ENCODE measurements around the gene EIF5A. TPM values are rescaled to one million over a fixed set of nuclear protein-coding genes. Genes with fewer than 3 reads are reported as not detected.

The EIF5A gene
- total and polyA plus RNA-seq, 9 of the 15 experiments (the other 6 are each of a cell fraction or from before 2014, with no cell fraction given), result 22.9 to 1,163 (median 772) TPM

DNA sequence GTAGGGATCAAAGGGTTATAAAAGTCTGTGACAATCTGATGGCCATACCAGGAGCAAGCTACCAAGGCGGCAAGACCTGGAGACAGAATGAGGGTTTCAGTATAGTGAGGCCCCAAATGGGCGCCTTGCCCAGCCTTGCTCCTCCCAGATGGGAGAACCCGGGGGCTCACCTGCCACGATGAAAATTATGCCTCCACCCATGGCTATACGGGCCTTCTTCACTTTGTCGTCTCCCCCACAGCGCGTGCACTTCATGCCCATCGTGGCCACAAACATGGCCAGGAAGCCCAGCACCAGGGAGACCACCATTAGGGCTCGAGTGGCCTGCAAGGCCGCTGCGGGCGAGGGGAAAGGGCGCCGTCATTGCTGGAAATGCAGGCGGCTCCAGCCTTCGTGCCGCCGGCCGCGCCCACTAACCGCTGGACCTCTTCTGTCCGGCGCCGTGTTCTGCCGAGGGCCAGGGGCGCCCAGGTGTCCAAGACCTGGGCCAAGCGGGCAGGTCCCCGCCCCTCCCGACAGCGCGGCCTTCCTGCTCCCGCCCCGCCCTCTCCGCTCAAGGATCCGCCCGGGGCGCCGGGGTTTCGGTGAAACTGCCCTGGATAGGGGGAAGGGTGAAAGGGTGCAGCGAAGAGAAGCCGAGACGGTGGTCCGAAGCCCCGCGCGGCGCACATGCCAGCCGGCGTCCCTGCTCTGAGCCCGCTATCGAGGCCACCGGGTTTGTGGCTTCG, 46.6 kb upstream of the EIF5A start (continued):
- TF ChIP-seq, protein P1, sequence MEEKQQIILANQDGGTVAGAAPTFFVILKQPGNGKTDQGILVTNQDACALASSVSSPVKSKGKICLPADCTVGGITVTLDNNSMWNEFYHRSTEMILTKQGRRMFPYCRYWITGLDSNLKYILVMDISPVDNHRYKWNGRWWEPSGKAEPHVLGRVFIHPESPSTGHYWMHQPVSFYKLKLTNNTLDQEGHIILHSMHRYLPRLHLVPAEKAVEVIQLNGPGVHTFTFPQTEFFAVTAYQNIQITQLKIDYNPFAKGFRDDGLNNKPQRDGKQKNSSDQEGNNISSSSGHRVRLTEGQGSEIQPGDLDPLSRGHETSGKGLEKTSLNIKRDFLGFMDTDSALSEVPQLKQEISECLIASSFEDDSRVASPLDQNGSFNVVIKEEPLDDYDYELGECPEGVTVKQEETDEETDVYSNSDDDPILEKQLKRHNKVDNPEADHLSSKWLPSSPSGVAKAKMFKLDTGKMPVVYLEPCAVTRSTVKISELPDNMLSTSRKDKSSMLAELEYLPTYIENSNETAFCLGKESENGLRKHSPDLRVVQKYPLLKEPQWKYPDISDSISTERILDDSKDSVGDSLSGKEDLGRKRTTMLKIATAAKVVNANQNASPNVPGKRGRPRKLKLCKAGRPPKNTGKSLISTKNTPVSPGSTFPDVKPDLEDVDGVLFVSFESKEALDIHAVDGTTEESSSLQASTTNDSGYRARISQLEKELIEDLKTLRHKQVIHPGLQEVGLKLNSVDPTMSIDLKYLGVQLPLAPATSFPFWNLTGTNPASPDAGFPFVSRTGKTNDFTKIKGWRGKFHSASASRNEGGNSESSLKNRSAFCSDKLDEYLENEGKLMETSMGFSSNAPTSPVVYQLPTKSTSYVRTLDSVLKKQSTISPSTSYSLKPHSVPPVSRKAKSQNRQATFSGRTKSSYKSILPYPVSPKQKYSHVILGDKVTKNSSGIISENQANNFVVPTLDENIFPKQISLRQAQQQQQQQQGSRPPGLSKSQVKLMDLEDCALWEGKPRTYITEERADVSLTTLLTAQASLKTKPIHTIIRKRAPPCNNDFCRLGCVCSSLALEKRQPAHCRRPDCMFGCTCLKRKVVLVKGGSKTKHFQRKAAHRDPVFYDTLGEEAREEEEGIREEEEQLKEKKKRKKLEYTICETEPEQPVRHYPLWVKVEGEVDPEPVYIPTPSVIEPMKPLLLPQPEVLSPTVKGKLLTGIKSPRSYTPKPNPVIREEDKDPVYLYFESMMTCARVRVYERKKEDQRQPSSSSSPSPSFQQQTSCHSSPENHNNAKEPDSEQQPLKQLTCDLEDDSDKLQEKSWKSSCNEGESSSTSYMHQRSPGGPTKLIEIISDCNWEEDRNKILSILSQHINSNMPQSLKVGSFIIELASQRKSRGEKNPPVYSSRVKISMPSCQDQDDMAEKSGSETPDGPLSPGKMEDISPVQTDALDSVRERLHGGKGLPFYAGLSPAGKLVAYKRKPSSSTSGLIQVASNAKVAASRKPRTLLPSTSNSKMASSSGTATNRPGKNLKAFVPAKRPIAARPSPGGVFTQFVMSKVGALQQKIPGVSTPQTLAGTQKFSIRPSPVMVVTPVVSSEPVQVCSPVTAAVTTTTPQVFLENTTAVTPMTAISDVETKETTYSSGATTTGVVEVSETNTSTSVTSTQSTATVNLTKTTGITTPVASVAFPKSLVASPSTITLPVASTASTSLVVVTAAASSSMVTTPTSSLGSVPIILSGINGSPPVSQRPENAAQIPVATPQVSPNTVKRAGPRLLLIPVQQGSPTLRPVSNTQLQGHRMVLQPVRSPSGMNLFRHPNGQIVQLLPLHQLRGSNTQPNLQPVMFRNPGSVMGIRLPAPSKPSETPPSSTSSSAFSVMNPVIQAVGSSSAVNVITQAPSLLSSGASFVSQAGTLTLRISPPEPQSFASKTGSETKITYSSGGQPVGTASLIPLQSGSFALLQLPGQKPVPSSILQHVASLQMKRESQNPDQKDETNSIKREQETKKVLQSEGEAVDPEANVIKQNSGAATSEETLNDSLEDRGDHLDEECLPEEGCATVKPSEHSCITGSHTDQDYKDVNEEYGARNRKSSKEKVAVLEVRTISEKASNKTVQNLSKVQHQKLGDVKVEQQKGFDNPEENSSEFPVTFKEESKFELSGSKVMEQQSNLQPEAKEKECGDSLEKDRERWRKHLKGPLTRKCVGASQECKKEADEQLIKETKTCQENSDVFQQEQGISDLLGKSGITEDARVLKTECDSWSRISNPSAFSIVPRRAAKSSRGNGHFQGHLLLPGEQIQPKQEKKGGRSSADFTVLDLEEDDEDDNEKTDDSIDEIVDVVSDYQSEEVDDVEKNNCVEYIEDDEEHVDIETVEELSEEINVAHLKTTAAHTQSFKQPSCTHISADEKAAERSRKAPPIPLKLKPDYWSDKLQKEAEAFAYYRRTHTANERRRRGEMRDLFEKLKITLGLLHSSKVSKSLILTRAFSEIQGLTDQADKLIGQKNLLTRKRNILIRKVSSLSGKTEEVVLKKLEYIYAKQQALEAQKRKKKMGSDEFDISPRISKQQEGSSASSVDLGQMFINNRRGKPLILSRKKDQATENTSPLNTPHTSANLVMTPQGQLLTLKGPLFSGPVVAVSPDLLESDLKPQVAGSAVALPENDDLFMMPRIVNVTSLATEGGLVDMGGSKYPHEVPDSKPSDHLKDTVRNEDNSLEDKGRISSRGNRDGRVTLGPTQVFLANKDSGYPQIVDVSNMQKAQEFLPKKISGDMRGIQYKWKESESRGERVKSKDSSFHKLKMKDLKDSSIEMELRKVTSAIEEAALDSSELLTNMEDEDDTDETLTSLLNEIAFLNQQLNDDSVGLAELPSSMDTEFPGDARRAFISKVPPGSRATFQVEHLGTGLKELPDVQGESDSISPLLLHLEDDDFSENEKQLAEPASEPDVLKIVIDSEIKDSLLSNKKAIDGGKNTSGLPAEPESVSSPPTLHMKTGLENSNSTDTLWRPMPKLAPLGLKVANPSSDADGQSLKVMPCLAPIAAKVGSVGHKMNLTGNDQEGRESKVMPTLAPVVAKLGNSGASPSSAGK (IDR thresholded peaks at IDR 0.05), result no peak
- no peak for TF ChIP-seq NFE2L1 (tag; IDR thresholded peaks at IDR 0.05; ENCODE audit: borderline replicate concordance, low read depth)
- no peak for TF ChIP-seq ZNF717 (CRISPR knock-in tag; IDR thresholded peaks at IDR 0.05)
- TF ChIP-seq, protein P2, sequence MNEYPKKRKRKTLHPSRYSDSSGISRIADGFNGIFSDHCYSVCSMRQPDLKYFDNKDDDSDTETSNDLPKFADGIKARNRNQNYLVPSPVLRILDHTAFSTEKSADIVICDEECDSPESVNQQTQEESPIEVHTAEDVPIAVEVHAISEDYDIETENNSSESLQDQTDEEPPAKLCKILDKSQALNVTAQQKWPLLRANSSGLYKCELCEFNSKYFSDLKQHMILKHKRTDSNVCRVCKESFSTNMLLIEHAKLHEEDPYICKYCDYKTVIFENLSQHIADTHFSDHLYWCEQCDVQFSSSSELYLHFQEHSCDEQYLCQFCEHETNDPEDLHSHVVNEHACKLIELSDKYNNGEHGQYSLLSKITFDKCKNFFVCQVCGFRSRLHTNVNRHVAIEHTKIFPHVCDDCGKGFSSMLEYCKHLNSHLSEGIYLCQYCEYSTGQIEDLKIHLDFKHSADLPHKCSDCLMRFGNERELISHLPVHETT (CRISPR knock-in tag; conservative IDR thresholded peaks at IDR 0.05 in 1 of 2, IDR thresholded peaks at IDR 0.05 in 1 of 2), result no peak
- TF ChIP-seq, protein P3, sequence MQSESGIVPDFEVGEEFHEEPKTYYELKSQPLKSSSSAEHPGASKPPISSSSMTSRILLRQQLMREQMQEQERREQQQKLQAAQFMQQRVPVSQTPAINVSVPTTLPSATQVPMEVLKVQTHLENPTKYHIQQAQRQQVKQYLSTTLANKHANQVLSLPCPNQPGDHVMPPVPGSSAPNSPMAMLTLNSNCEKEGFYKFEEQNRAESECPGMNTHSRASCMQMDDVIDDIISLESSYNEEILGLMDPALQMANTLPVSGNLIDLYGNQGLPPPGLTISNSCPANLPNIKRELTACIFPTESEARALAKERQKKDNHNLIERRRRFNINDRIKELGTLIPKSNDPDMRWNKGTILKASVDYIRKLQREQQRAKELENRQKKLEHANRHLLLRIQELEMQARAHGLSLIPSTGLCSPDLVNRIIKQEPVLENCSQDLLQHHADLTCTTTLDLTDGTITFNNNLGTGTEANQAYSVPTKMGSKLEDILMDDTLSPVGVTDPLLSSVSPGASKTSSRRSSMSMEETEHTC (IDR thresholded peaks at IDR 0.05), result no peak
- no peak for TF ChIP-seq NFIX (CRISPR knock-in tag; IDR thresholded peaks at IDR 0.05; ENCODE audit: low read depth)
- TF ChIP-seq RBFOX2 (IDR thresholded peaks at IDR 0.05; ENCODE audit: low read depth, low read length), result peak; percentile 62
- no peak for TF ChIP-seq PHF21A (IDR thresholded peaks at IDR 0.05; ENCODE audit: borderline replicate concordance, low read depth)
- TF ChIP-seq, protein P4, sequence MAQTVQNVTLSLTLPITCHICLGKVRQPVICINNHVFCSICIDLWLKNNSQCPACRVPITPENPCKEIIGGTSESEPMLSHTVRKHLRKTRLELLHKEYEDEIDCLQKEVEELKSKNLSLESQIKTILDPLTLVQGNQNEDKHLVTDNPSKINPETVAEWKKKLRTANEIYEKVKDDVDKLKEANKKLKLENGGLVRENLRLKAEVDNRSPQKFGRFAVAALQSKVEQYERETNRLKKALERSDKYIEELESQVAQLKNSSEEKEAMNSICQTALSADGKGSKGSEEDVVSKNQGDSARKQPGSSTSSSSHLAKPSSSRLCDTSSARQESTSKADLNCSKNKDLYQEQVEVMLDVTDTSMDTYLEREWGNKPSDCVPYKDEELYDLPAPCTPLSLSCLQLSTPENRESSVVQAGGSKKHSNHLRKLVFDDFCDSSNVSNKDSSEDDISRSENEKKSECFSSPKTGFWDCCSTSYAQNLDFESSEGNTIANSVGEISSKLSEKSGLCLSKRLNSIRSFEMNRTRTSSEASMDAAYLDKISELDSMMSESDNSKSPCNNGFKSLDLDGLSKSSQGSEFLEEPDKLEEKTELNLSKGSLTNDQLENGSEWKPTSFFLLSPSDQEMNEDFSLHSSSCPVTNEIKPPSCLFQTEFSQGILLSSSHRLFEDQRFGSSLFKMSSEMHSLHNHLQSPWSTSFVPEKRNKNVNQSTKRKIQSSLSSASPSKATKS (CRISPR knock-in tag; IDR thresholded peaks at IDR 0.05), result no peak
- no peak for TF ChIP-seq NBN (IDR thresholded peaks at IDR 0.05; ENCODE audit: low read depth)
